PC-3 (cell line): ENCODE measurements around the gene GLG1. TPM values are rescaled to one million over a fixed set of nuclear protein-coding genes. Genes with fewer than 3 reads are reported as not detected.
"Not testable (repeated sequence)": the region's sequence is repeated elsewhere in the genome, so short reads cannot be mapped to it uniquely, and the experiment has no call there.

ENCODE experiments used
- ATAC-seq: fragments of 200-7000 bp; cut with Tn5 transposase; 2 replicates; pipeline ENCODE4 v1.9.1; 2020; ENCODE audit warnings: mild to moderate bottlenecking, moderate library complexity
- Bru-seq: library from RNA; stranded (reverse); fragments of 400-500 nt; gene quantifications from one replicate; lab custom pipeline; 2021; lab: Mats Ljungman, UMichigan
- BruChase-seq, 2 experiments: library from RNA; stranded (reverse); fragments of 400-500 nt; gene quantifications; one replicate each; lab custom pipeline; 2021; lab: Mats Ljungman, UMichigan
- BruUV-seq: library from RNA; stranded (reverse); fragments of 400-500 nt; replicated peaks from 2 replicates; lab custom pipeline; 2021; lab: Mats Ljungman, UMichigan
- CTCF ChIA-PET: fragments of 300-600 bp; sonication (Branson Sonifier 250); formaldehyde crosslinking; loops from one replicate; lab custom pipeline; 2022; ENCODE audit warnings: antibody characterized with exemption; lab: Charles Lee
- POLR2A ChIA-PET: fragments of 300-600 bp; sonication (Branson Sonifier 250); formaldehyde crosslinking; loops from one replicate; lab custom pipeline; 2022; ENCODE audit warnings: antibody characterized with exemption; ENCODE audit not compliant: unreplicated experiment; lab: Charles Lee
- DNase-seq: peaks from one replicate; pipeline ENCODE4 v3.0.0-alpha.2; 2015
- H2AFZ ChIP-seq: fragments of 300-600 bp; sonication (generic); 2 replicates; pipeline ENCODE4 v1.6.0; 2016; ENCODE audit warnings: antibody characterized with exemption, low read length
- H3F3A ChIP-seq: fragments of 300-600 bp; sonication (generic); one replicate; pipeline ENCODE4 v1.6.0; 2017; ENCODE audit warnings: antibody characterized with exemption, low read length, control low read depth, mild to moderate bottlenecking; ENCODE audit not compliant: unreplicated experiment
- H3K27ac ChIP-seq: fragments of 300-600 bp; sonication (generic); 2 replicates; pipeline ENCODE4 v1.5.1; 2016; ENCODE audit warnings: mild to moderate bottlenecking, low read length
- H3K27me3 ChIP-seq: fragments of 300-600 bp; sonication (generic); 2 replicates; pipeline ENCODE4 v1.6.1; 2016; ENCODE audit warnings: low read length, mixed read lengths
- H3K36me3 ChIP-seq: fragments of 300-600 bp; sonication (generic); 2 replicates; pipeline ENCODE4 v1.6.1; 2016; ENCODE audit warnings: low read depth, mixed run types, low read length, mixed read lengths
- H3K4me1 ChIP-seq: fragments of 300-600 bp; sonication (generic); 2 replicates; pipeline ENCODE4 v1.5.1; 2016; ENCODE audit warnings: low read length; ENCODE audit not compliant: insufficient read depth
- H3K4me2 ChIP-seq: fragments of 300-600 bp; sonication (generic); 2 replicates; pipeline ENCODE4 v1.6.0; 2016; ENCODE audit warnings: low read length
- H3K4me3 ChIP-seq: fragments of 300-600 bp; sonication (generic); 2 replicates; pipeline ENCODE4 v1.5.1; 2016; ENCODE audit warnings: mild to moderate bottlenecking, low read length, mixed read lengths
- H3K79me2 ChIP-seq: fragments of 300-600 bp; sonication (generic); 2 replicates; pipeline ENCODE4 v1.6.1; 2017; ENCODE audit warnings: low read length, mixed read lengths
- H3K9ac ChIP-seq: fragments of 300-600 bp; sonication (generic); 2 replicates; pipeline ENCODE4 v1.6.0; 2016; ENCODE audit warnings: mild to moderate bottlenecking, low read length
- H3K9me2 ChIP-seq: fragments of 300-600 bp; sonication (generic); replicated peaks from 2 replicates; pipeline ENCODE4 v1.6.1; 2016; ENCODE audit warnings: mixed run types, low read length, mixed read lengths
- H3K9me3 ChIP-seq: fragments of 300-600 bp; sonication (generic); 2 replicates; pipeline ENCODE4 v1.6.1; 2016; ENCODE audit warnings: low read length, mixed read lengths
- H4K20me1 ChIP-seq: fragments of 300-600 bp; sonication (generic); 2 replicates; pipeline ENCODE4 v1.6.1; 2016; ENCODE audit warnings: low read length, mixed read lengths
- CTCF ChIP-seq: fragments of 300-600 bp; sonication (generic); conservative IDR thresholded peaks from 2 replicates; pipeline ENCODE4 v1.5.1; 2017; ENCODE audit warnings: antibody characterized with exemption, low read depth, mild to moderate bottlenecking, low read length
- EZH2 ChIP-seq: fragments of 300-600 bp; sonication (generic); IDR thresholded peaks from one replicate; pipeline ENCODE4 v1.6.1; 2017; ENCODE audit warnings: antibody characterized with exemption, mild to moderate bottlenecking, low read length; ENCODE audit not compliant: unreplicated experiment
- EZH2phosphoT487 ChIP-seq: fragments of 300-600 bp; sonication (generic); IDR thresholded peaks from 2 replicates; pipeline ENCODE4 v1.6.1; 2018; ENCODE audit warnings: mild to moderate bottlenecking, antibody characterized with exemption, low read length, borderline replicate concordance
- intact Hi-C: fragments of 100-400 bp; cut with micrococcal nuclease; formaldehyde crosslinking; loops from 2 replicates; pipeline ENCODE4 v1.9.0; 2023
- long read RNA-seq: library from polyadenylated mRNA; unstranded; transcript quantifications from one replicate; pipeline ENCODE4 v2.0.0, GENCODE V29; 2021; ENCODE audit not compliant: unreplicated experiment
- total RNA-seq: library from RNA; depleted of rRNA; stranded (reverse); fragments of >200 nt; gene quantifications from 2 replicates; pipeline ENCODE4 v1.2.3, GENCODE V29; 2014; rRNA removed

GLG1 gene
- total RNA-seq: 63.5 and 86.4 TPM in 2 replicates
- percentile 78 among the genes with signal in this experiment for Bru-seq, nascent RNA
- BruChase-seq, experiment 1, labeled RNA remaining after a 6-hour chase: percentile 73 among the genes with signal in this experiment
- BruChase-seq, experiment 2, labeled RNA remaining after a 2-hour chase: percentile 72 among the genes with signal in this experiment
- long read RNA-seq, full-length matches to known transcripts: 235 of 335 reads
- long read RNA-seq, partial matches to known transcripts: 45 of 335 reads
- long read RNA-seq, other reads (novel, unspliced or antisense): 55 of 335 reads

DNA sequence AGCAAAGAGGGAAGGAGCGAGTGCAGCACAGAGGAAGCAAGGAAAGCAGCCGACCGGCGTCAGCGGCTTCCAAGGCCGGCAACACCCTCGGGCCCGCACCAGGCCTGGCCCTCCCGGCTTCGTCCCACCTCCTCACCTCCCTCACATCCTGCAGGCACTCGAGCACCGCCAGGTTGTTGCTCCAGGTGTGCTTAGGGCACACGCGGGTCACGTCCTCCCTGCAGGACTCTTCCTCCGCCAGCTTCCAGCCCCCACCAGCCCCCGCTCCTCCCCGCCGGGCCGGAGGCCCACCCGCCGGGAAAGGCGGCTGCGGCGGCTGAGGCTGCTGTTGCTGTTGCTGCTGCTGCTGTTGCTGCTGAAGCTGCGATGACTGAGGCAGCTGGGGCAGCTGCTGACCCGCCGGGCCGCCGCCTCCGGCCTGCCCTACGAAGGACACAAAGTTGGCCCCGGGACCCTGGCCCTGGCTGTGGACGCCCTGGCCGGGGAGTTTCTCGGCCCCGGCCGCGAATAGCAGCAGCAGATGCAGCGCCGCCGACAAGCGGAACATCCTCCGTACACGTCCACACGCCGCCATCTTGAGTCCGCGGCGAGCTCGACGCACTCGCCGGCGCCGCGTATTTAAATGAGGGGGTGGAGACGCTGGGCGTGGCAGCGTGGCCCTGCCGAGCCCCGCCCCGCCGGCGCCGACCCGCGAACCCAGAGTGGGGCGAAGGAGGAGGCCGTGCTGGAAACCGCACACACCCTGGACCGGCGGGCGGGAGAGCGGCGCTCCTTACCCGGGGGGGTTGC is at the start of gene GLG1:
TSS of gene GLG1 (minus strand) at position 594 of the 789 bp plus-strand sequence. CDS start at position 574, 20 bp downstream.
- Histone ChIP-seq H3K9ac (peak within 1 kb of the TSS; percentile 90), H3K9me3 (no peaks in the 10 kb centered on the region), H3K27me3 (no peaks in the 10 kb centered on the region), H3F3A (no peaks in the 10 kb centered on the region), H3K79me2 (peaks cover 51% of the 10 kb centered on the region), H3K9me2 (no peaks in the 10 kb centered on the region), H3K4me2 (peak within 1 kb of the TSS; percentile 94), H4K20me1 (peaks cover 23% of the 10 kb centered on the region; the same call in 1 of the 2 replicates), H3K4me3 (peak within 1 kb of the TSS; percentile 80), H3K27ac (peak within 1 kb of the TSS; percentile 62), H3K4me1 (peaks cover 25% of the 10 kb centered on the region), H3K36me3 (no peaks in the 10 kb centered on the region), H2AFZ (peak within 1 kb of the TSS; percentile 86)
- POLR2A ChIA-PET: interaction anchor here (0.5 kb wide), 1 partner anchor 1693 kb away, joined by 6 read pairs; no protein-coding TSS in a partner anchor
- BruUV-seq: no TSS peak
- DNase-seq (peak; percentile 86), ATAC-seq (peak; percentile 90)
- intact Hi-C loops: loop anchor here (1.0 to 5.0 kb wide), 2 partner anchors 23 to 124 kb away; no protein-coding TSS in a partner anchor
- CTCF ChIA-PET: no interaction called here
- TF ChIP-seq CTCF: no peak
- TF ChIP-seq EZH2phosphoT487: no peak
- TF ChIP-seq EZH2: no peak

- H3K36me3 ChIP-seq: peaks cover 49% of the 10 kb centered on the region
- H3K4me1 ChIP-seq: peaks cover 6% of the 10 kb centered on the region; the same call in 1 of the 2 replicates
- ChIA-PET CTCF (no interaction called here), POLR2A (no interaction called here)
- intact Hi-C loops: no loop called here
- H3K9me2 ChIP-seq: no peaks in the 10 kb centered on the region
- H4K20me1 ChIP-seq: peaks cover 47% of the 10 kb centered on the region
- H3K9ac ChIP-seq: no peak overlapping the region
- no peaks in the 10 kb centered on the region for H3K27me3 ChIP-seq
- H3K9me3 ChIP-seq: no peaks in the 10 kb centered on the region
- DNase-seq (no peak), ATAC-seq (no peak)
- no peaks in the 10 kb centered on the region for H3F3A ChIP-seq
- no peak overlapping the region for H3K27ac ChIP-seq
- no peak overlapping the region for H3K4me2 ChIP-seq
- no peak overlapping the region for H3K4me3 ChIP-seq
- TF ChIP-seq CTCF (no peak), EZH2 (no peak), EZH2phosphoT487 (no peak)
- no TSS peak for BruUV-seq
- H3K79me2 ChIP-seq: peaks cover 96% of the 10 kb centered on the region
- H2AFZ ChIP-seq: no peak overlapping the region
Observed at GRCh38 chr16:74654536-74655050, 47.7 kb upstream of the GLG1 start.

DNA sequence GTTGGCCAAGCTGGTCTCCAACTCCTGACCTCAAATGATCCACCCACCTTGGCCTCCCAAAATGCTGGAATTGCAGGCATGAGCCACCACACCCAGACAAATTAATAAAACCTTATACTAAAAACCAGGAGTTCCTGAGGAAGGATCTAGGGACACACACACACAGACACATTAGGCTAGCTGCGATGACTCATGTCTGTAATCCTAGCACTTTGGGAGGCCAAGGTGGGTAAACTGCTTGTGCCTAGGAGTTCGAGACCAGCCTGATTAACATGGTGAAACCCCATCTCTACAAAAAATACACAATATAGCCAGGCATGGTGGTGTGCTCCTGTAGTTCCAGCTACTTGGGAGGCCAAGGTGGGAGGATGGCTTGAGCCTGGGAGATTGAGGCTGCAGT is 46.0 kb upstream of the GLG1 start:
- DNase-seq (peak; percentile 17), ATAC-seq (peak; percentile 57)
- H3K79me2 ChIP-seq: peaks cover 83% of the 10 kb centered on the region
- H3K27me3 ChIP-seq, CTCF ChIA-PET, intact Hi-C loops, H3K4me3 ChIP-seq, H2AFZ ChIP-seq, H3K27ac ChIP-seq, H3K4me2 ChIP-seq, H3K4me1 ChIP-seq, H3K9me2 ChIP-seq, H3F3A ChIP-seq, H3K9me3 ChIP-seq, POLR2A ChIA-PET, BruUV-seq, H3K9ac ChIP-seq: not testable (repeated sequence)
- H4K20me1 ChIP-seq: peaks cover 39% of the 10 kb centered on the region
- peaks cover 43% of the 10 kb centered on the region for H3K36me3 ChIP-seq
